GM12872 (cell line): Measurements from ENCODE around the gene ME2.

ENCODE experiments used
- TF ChIP-seq, protein P1 (sequence below): IDR thresholded peaks from 3 replicates; pipeline ENCODE4 v1.5.1; 2011; ENCODE audit warnings: low read depth, mild to moderate bottlenecking, low read length, moderate library complexity; ENCODE audit not compliant: insufficient read depth

Gene ME2

DNA sequence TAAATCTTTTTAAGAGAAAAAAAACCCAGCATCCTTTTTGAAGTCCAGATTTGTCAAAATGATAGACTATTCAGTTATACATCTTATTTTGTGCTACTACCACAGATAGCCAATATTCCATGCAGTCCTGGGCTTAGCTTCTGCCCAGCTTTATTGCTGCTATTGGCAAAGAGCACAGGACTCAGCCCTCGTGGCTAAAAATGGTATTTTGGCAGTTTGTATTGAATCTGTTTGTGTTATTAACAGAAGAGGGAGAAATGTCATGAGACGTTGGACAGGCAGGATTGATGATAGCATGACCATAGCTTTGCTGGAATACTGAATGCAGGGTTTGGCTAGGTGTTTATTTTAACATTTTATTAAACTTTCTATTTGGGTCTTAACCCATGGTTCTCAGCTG is 108.3 kb downstream of the ME2 start:
- TF ChIP-seq, protein P1, sequence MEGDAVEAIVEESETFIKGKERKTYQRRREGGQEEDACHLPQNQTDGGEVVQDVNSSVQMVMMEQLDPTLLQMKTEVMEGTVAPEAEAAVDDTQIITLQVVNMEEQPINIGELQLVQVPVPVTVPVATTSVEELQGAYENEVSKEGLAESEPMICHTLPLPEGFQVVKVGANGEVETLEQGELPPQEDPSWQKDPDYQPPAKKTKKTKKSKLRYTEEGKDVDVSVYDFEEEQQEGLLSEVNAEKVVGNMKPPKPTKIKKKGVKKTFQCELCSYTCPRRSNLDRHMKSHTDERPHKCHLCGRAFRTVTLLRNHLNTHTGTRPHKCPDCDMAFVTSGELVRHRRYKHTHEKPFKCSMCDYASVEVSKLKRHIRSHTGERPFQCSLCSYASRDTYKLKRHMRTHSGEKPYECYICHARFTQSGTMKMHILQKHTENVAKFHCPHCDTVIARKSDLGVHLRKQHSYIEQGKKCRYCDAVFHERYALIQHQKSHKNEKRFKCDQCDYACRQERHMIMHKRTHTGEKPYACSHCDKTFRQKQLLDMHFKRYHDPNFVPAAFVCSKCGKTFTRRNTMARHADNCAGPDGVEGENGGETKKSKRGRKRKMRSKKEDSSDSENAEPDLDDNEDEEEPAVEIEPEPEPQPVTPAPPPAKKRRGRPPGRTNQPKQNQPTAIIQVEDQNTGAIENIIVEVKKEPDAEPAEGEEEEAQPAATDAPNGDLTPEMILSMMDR = no peak

DNA sequence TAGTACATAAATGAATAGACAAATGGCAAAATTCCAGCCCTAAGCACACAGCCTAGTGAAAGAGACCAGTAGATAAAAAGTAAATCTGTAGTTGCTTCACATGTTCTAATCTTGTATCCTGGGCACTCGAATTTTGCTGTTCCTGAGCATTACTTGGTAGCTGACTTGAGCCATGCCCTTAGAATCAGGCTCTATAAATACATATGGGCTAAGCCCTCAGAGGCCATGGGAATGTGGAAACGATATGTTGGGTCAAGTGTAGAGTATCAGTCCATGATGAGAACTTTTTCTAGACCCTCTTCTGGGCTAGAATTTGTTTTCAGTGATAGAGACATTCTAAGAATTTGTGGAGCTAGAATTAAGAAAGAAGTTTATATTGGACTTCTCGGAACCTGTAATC is 110.8 kb downstream of the ME2 start:
- TF ChIP-seq, protein P1 = no peak

DNA sequence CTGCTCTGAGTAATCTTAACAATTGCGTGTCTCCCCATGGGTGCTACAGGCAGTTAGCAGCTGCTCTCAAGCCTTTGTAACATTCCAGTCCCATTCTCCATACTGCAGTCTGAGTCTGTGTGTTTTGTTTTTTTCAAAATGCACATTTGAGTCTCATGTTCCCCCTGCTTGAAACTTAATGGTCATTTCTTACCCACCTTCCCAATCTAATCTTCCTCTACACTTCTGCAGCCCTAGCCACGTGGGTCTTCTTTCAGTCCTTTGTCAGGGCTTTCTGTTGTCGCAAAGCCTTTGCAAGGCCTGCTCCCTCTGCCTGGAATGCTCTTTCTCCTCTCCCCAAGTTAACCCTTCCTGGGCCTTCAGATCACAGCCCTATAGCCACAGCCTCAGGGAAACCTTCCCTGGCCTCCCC is 113.4 kb downstream of the ME2 start:
- TF ChIP-seq, protein P1 = no peak

DNA sequence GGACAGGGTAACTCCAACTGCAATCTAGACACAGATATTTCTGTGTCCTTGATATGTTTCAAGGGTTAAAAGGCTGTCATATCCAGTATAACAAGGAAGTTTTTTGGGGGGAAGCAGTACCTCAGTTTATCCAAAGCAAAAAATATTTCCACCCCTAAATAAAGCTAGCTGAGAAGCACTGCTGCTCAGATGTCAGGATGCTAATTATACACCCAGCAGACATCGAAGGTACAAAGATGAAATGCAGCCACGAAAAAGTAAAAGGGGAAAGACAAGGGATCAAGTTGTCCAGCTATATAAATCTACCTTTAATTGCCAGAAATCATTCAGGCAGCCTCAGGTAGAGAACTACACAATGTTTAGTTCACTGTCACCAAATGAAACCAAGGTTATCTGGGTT is 115.1 kb downstream of the ME2 start:
- TF ChIP-seq, protein P1 = no peak
